HCEC 1CT (cell line): ENCODE measurements around the gene RAMACL.
"Not testable (repeated sequence)": the region's sequence is repeated elsewhere in the genome, so short reads cannot be mapped to it uniquely, and the experiment has no call there.

Experiments used
- DNase-seq: peaks from one replicate; pipeline ENCODE4 v3.0.0-alpha.2; 2017

Gene RAMACL

GRCh38 chr6:166553563-166554271 is 32.8 kb downstream of the RAMACL start:
- DNase-seq = peak; percentile 87

- no peak for DNase-seq
Observed at GRCh38 chr6:166552600-166552999, 33.9 kb downstream of the RAMACL start.

- DNase-seq = no peak
Observed at GRCh38 chr6:166551754-166552495, 34.6 kb downstream of the RAMACL start.

GRCh38 chr6:166546653-166547052 is 39.8 kb downstream of the RAMACL start:
- DNase-seq = no peak

- no peak for DNase-seq
Observed at GRCh38 chr6:166545156-166546034, 41.1 kb downstream of the RAMACL start.

GRCh38 chr6:166544296-166544605 is 42.2 kb downstream of the RAMACL start:
- DNase-seq = no peak

GRCh38 chr6:166543603-166544295 is 42.7 kb downstream of the RAMACL start:
- DNase-seq = no peak

- DNase-seq = no peak
Observed at GRCh38 chr6:166542580-166542912, 43.9 kb downstream of the RAMACL start.

- no peak for DNase-seq
Observed at GRCh38 chr6:166541876-166542579, 44.5 kb downstream of the RAMACL start.

GRCh38 chr6:166541366-166541765 is 45.1 kb downstream of the RAMACL start:
- DNase-seq = no peak

- no peak for DNase-seq
Observed at GRCh38 chr6:166540631-166541331, 45.7 kb downstream of the RAMACL start.

GRCh38 chr6:166539543-166539942 is 46.9 kb downstream of the RAMACL start:
- no peak for DNase-seq

GRCh38 chr6:166539011-166539385 is 47.5 kb downstream of the RAMACL start:
- not testable (repeated sequence) for DNase-seq

GRCh38 chr6:166538297-166539010 is 48.0 kb downstream of the RAMACL start:
- DNase-seq = no peak

GRCh38 chr6:166534658-166535406 is 51.6 kb downstream of the RAMACL start:
- DNase-seq = no peak

- DNase-seq = no peak
Observed at GRCh38 chr6:166533205-166533824, 53.2 kb downstream of the RAMACL start.
